Keratinocyte (primary cell): ENCODE measurements around the gene UTF1.

Source experiments
- CTCF ChIP-seq, 3 experiments: IDR thresholded peaks in 1 of 3; conservative IDR thresholded peaks in 1 of 3; optimal IDR thresholded peaks in 1 of 3; 2 replicates in 2 of 3; 3 replicates in 1 of 3; pipeline versions ENCODE3 to v1.5.1; 2011; ENCODE audit warnings: low read length in 3 of 3, mild to moderate bottlenecking in 3 of 3, moderate library complexity in 2 of 3, control low read depth in 1 of 3, inconsistent platforms in 1 of 3; ENCODE audit not compliant: insufficient read depth in 2 of 3; ENCODE audit errors: extremely low read depth in 1 of 3
- EZH2 ChIP-seq: IDR thresholded peaks from one replicate; pipeline ENCODE4 v1.6.1; 2012; ENCODE audit warnings: inconsistent platforms, mild to moderate bottlenecking, low read length, moderate library complexity

GRCh38 chr10:133196936-133197758 is 32.9 kb upstream of the UTF1 start:
- no peak for TF ChIP-seq EZH2
- TF ChIP-seq CTCF (optimal IDR thresholded peaks at IDR 0.05 in 1 of 3, IDR thresholded peaks at IDR 0.05 in 1 of 3, conservative IDR thresholded peaks at IDR 0.05 in 1 of 3; ENCODE audit: extremely low read depth in 1 of 3, insufficient read depth in 2 of 3, low read length in 3 of 3), result no peak
